ENCODE measurements around the gene TBC1D32.
"Not testable (repeated sequence)": the region's sequence is repeated elsewhere in the genome, so short reads cannot be mapped to it uniquely, and the experiment has no call there.

The TBC1D32 gene

GRCh38 chr6:121333196-121333595 lies 1.1 kb downstream of the TBC1D32 start:
- no peak for TF ChIP-seq CTCF (IDR thresholded peaks at IDR 0.05; ENCODE audit: extremely low read depth, insufficient read depth, missing control alignments)
- no peak for DNase-seq (ENCODE audit: low spot score)

GRCh38 chr6:121330516-121330915 lies 3.8 kb downstream of the TBC1D32 start:
- peak; percentile 13 for DNase-seq (ENCODE audit: low spot score)
- in situ Hi-C loops (cut with MboI; ENCODE audit: low pct_unique_long_range_greater_than_20kb, low sequenced_read_pairs, unreplicated experiment): no loop called here
- no peak for TF ChIP-seq CTCF (IDR thresholded peaks at IDR 0.05; ENCODE audit: extremely low read depth, insufficient read depth, missing control alignments)

More at GRCh38 chr6:121333196-121333595, 1.1 kb downstream of the TBC1D32 start:
- in situ Hi-C loops (cut with MboI; ENCODE audit: low pct_unique_long_range_greater_than_20kb, low sequenced_read_pairs, unreplicated experiment): no loop called here

GRCh38 chr6:121321282-121321681 lies 13.0 kb downstream of the TBC1D32 start:
- in situ Hi-C loops (cut with MboI; ENCODE audit: low pct_unique_long_range_greater_than_20kb, low sequenced_read_pairs, unreplicated experiment): no loop called here
- DNase-seq (ENCODE audit: low spot score): no peak
- no peak for TF ChIP-seq CTCF (IDR thresholded peaks at IDR 0.05; ENCODE audit: extremely low read depth, insufficient read depth, missing control alignments)

- TF ChIP-seq CTCF (IDR thresholded peaks at IDR 0.05; ENCODE audit: extremely low read depth, insufficient read depth, missing control alignments): no peak
- in situ Hi-C loops (cut with MboI; ENCODE audit: low pct_unique_long_range_greater_than_20kb, low sequenced_read_pairs, unreplicated experiment): no loop called here
- no peak for DNase-seq (ENCODE audit: low spot score)
Observed at GRCh38 chr6:121319603-121320002, 14.7 kb downstream of the TBC1D32 start.

GRCh38 chr6:121319112-121319553 lies 15.1 kb downstream of the TBC1D32 start:
- peak; percentile 20 for TF ChIP-seq CTCF (IDR thresholded peaks at IDR 0.05; ENCODE audit: extremely low read depth, insufficient read depth, missing control alignments)
- in situ Hi-C loops (cut with MboI; ENCODE audit: low pct_unique_long_range_greater_than_20kb, low sequenced_read_pairs, unreplicated experiment): no loop called here
- no peak for DNase-seq (ENCODE audit: low spot score)

- in situ Hi-C loops (cut with MboI; ENCODE audit: low pct_unique_long_range_greater_than_20kb, low sequenced_read_pairs, unreplicated experiment): no loop called here
- no peak for TF ChIP-seq CTCF (IDR thresholded peaks at IDR 0.05; ENCODE audit: extremely low read depth, insufficient read depth, missing control alignments)
- no peak for DNase-seq (ENCODE audit: low spot score)
Observed at GRCh38 chr6:121314381-121315112, 19.7 kb downstream of the TBC1D32 start.

GRCh38 chr6:121311814-121312213 lies 22.5 kb downstream of the TBC1D32 start:
- DNase-seq (ENCODE audit: low spot score); in situ Hi-C loops (cut with MboI; ENCODE audit: low pct_unique_long_range_greater_than_20kb, low sequenced_read_pairs, unreplicated experiment): not testable (repeated sequence)

Measured in GM13977 (cell line).